MM.1S (cell line): ENCODE data around the gene FAM193A.
"Not testable (repeated sequence)": the region's sequence is repeated elsewhere in the genome, so short reads cannot be mapped to it uniquely, and the experiment has no call there.

Source experiments
- DNase-seq: peaks from one replicate; pipeline ENCODE4 v3.0.0-alpha.2; 2015
- H2AFZ ChIP-seq: fragments of 300-600 bp; sonication (generic); 2 replicates; pipeline ENCODE4 v1.6.0; 2016; ENCODE audit warnings: antibody characterized with exemption, low read length
- H3F3A ChIP-seq: fragments of 300-600 bp; sonication (generic); 2 replicates; pipeline ENCODE4 v1.6.1; 2016; ENCODE audit warnings: mild to moderate bottlenecking, antibody characterized with exemption, low read length, moderate library complexity, mixed read lengths; ENCODE audit not compliant: insufficient read depth
- H3K27ac ChIP-seq: fragments of 300-600 bp; sonication (generic); 2 replicates; pipeline ENCODE4 v1.5.1; 2016; ENCODE audit warnings: mild to moderate bottlenecking, low read length
- H3K27me3 ChIP-seq: fragments of 300-600 bp; sonication (generic); replicated peaks from 2 replicates; pipeline ENCODE4 v1.6.0; 2016; ENCODE audit warnings: low read length; ENCODE audit not compliant: insufficient read depth
- H3K36me3 ChIP-seq: fragments of 300-600 bp; sonication (generic); replicated peaks from 2 replicates; pipeline ENCODE4 v1.6.1; 2016; ENCODE audit warnings: mild to moderate bottlenecking, low read length, mixed read lengths; ENCODE audit not compliant: insufficient read depth
- H3K4me1 ChIP-seq: fragments of 300-600 bp; sonication (generic); 2 replicates; pipeline ENCODE4 v1.6.1; 2016; ENCODE audit warnings: low read length, mixed read lengths
- H3K4me2 ChIP-seq: fragments of 300-600 bp; sonication (generic); 2 replicates; pipeline ENCODE4 v1.6.0; 2016; ENCODE audit warnings: low read depth, low read length
- H3K4me3 ChIP-seq: fragments of 300-600 bp; sonication (generic); 2 replicates; pipeline ENCODE4 v1.5.1; 2016; ENCODE audit warnings: low read length, mixed read lengths
- H3K79me2 ChIP-seq: fragments of 300-600 bp; sonication (generic); 2 replicates; pipeline ENCODE4 v1.6.1; 2016; ENCODE audit warnings: mixed run types, low read length, mixed read lengths
- H3K9ac ChIP-seq: fragments of 300-600 bp; sonication (generic); 2 replicates; pipeline ENCODE4 v1.6.1; 2016; ENCODE audit warnings: low read length, mixed read lengths
- H3K9me2 ChIP-seq: fragments of 300-600 bp; sonication (generic); replicated peaks from 2 replicates; pipeline ENCODE4 v1.6.1; 2016; ENCODE audit warnings: mild to moderate bottlenecking, low read length, mixed read lengths; ENCODE audit not compliant: insufficient read depth
- H3K9me3 ChIP-seq: fragments of 300-600 bp; sonication (generic); replicated peaks from 2 replicates; pipeline ENCODE4 v1.6.1; 2016; ENCODE audit warnings: mild to moderate bottlenecking, low read length, mixed read lengths; ENCODE audit not compliant: insufficient read depth
- H4K20me1 ChIP-seq: fragments of 300-600 bp; sonication (generic); 2 replicates; pipeline ENCODE4 v1.6.1; 2016; ENCODE audit warnings: mild to moderate bottlenecking, low read length, moderate library complexity, mixed read lengths; ENCODE audit not compliant: insufficient read depth
- EZH2 ChIP-seq: fragments of 300-600 bp; sonication (generic); optimal IDR thresholded peaks from 2 replicates; pipeline ENCODE3; 2017; ENCODE audit warnings: low read depth, mild to moderate bottlenecking, antibody characterized with exemption, low read length, mixed read lengths
- EZH2phosphoT487 ChIP-seq: fragments of 300-600 bp; sonication (generic); IDR thresholded peaks from 2 replicates; pipeline ENCODE4 v1.6.1; 2018; ENCODE audit warnings: antibody characterized with exemption, low read length
- TF ChIP-seq, protein P1 (sequence below): fragments of 300-600 bp; sonication (generic); IDR thresholded peaks from 2 replicates; pipeline ENCODE4 v1.5.1; 2016; ENCODE audit warnings: antibody characterized with exemption, low read length, mixed read lengths

The FAM193A gene

DNA sequence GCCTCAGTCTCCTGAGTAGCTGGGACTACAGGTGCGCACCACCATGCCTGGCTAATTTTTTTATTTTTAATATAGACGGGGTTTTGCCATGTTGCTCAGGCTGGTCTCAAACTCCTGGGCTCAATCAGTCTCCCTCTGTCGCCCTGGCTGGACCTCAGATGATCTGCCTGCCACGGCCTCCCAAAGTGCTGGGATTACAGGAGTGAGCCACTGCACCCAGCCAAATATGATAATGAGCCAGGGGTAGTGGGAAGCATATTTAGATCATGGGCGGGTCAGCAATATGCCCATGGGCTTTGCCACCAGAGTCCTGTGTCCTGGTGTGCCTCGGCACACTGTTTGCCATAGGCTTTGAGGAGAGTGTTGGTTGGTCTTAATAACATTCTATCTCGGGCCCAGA is 71.8 kb downstream of the FAM193A start:
- no peak overlapping the region for H2AFZ ChIP-seq
- no peaks in the 10 kb centered on the region for H3K9me3 ChIP-seq
- no peaks in the 10 kb centered on the region for H4K20me1 ChIP-seq
- no peak overlapping the region for H3K4me2 ChIP-seq
- H3K9me2 ChIP-seq, result no peaks in the 10 kb centered on the region
- H3K79me2 ChIP-seq, result peaks cover 97% of the 10 kb centered on the region
- DNase-seq, result no peak
- H3K36me3 ChIP-seq, result no peaks in the 10 kb centered on the region
- H3K9ac ChIP-seq, result no peak overlapping the region
- no peaks in the 10 kb centered on the region for H3K27me3 ChIP-seq
- H3F3A ChIP-seq, result no peaks in the 10 kb centered on the region; the same call in 1 of the 2 replicates
- no peak overlapping the region for H3K4me3 ChIP-seq
- no peak for TF ChIP-seq EZH2
- TF ChIP-seq, protein P1, sequence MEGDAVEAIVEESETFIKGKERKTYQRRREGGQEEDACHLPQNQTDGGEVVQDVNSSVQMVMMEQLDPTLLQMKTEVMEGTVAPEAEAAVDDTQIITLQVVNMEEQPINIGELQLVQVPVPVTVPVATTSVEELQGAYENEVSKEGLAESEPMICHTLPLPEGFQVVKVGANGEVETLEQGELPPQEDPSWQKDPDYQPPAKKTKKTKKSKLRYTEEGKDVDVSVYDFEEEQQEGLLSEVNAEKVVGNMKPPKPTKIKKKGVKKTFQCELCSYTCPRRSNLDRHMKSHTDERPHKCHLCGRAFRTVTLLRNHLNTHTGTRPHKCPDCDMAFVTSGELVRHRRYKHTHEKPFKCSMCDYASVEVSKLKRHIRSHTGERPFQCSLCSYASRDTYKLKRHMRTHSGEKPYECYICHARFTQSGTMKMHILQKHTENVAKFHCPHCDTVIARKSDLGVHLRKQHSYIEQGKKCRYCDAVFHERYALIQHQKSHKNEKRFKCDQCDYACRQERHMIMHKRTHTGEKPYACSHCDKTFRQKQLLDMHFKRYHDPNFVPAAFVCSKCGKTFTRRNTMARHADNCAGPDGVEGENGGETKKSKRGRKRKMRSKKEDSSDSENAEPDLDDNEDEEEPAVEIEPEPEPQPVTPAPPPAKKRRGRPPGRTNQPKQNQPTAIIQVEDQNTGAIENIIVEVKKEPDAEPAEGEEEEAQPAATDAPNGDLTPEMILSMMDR, result no peak
- TF ChIP-seq EZH2phosphoT487, result no peak
- no peak overlapping the region for H3K27ac ChIP-seq
- no peaks in the 10 kb centered on the region for H3K4me1 ChIP-seq

DNA sequence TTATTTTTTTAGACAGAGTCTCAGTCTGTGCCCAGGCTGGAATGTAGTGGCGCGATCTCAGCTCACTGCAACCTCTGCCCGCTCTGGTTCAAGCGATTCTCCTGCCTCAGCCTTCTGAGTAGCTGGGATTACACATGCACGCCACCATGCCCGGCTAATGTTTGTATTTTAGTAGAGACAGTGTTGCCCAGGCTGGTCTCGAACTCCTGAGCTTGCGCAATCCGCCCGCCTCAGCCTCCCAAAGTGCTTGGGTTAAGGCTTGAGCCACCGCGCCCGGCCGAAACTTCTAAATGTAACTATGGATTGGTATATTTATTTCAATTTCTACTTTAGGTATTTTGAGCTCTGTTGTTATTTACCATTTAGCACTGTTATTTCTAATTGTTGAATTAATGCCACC is 79.4 kb downstream of the FAM193A start:
- Histone ChIP-seq H3K79me2 (peaks cover 93% of the 10 kb centered on the region), H3K4me2 (no peak overlapping the region), H3K9ac (no peak overlapping the region), H3K9me3 (no peaks in the 10 kb centered on the region), H3K4me1 (no peaks in the 10 kb centered on the region), H3K27ac (no peak overlapping the region), H3K27me3 (no peaks in the 10 kb centered on the region), H4K20me1 (peaks cover 4% of the 10 kb centered on the region; the same call in 1 of the 2 replicates), H2AFZ (no peak overlapping the region), H3K36me3 (no peaks in the 10 kb centered on the region), H3F3A (no peaks in the 10 kb centered on the region), H3K9me2 (no peaks in the 10 kb centered on the region), H3K4me3 (no peak overlapping the region)
- no peak for TF ChIP-seq EZH2phosphoT487
- TF ChIP-seq EZH2, result no peak
- TF ChIP-seq, protein P1, result no peak
- DNase-seq, result no peak

DNA sequence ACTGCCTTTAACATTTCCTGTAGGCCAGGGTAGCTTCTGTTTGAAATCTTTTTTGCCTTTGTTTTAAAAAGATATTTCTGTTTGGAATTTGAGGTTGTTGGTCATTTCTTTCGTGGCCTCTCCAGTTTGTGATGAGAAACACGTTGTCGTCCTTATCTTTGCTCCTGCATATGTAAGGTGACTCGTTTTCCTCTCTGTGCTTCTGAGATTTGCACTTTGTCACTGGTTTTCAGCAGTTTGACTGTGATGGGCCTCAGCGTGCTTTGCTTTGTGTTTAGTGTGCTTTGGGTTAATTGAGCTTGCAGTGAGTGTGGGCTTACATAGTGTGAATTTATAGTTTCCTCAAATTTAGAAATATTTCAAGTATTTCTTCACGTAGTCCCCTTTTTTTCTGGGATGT is 81.5 kb downstream of the FAM193A start:
- TF ChIP-seq EZH2 (no peak), EZH2phosphoT487 (no peak)
- TF ChIP-seq, protein P1, result no peak
- Histone ChIP-seq H3F3A (no peaks in the 10 kb centered on the region), H3K4me1 (no peaks in the 10 kb centered on the region), H3K27me3 (no peaks in the 10 kb centered on the region), H3K9me2 (no peaks in the 10 kb centered on the region), H3K4me3 (no peak overlapping the region), H3K9ac (no peak overlapping the region), H3K4me2 (no peak overlapping the region), H3K27ac (no peak overlapping the region), H3K79me2 (peaks cover 94% of the 10 kb centered on the region), H3K9me3 (no peaks in the 10 kb centered on the region), H3K36me3 (no peaks in the 10 kb centered on the region), H2AFZ (no peak overlapping the region), H4K20me1 (peaks cover 4% of the 10 kb centered on the region; the same call in 1 of the 2 replicates)
- no peak for DNase-seq

DNA sequence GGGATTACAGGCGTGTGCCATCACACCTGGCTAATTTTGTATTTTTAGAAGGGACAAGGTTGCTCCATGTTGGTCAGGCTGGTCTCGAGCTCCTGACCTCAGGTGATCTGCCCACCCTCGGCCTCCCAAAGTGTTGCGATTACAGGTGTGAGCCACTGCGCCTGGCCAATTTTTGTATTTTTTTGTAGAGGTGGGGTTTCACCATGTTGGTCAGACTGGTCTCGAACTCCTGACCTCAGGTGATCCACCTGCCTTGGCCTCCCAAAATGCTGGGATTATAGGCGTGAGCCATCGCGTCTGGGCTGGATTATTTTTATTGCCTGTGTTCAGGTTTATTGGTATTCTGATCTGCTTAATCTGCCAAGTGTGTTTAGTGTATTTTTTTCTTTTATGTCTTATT is 82.3 kb downstream of the FAM193A start:
- H3K27me3 ChIP-seq, H3K9ac ChIP-seq, H3K27ac ChIP-seq, H2AFZ ChIP-seq, H3K4me1 ChIP-seq, H3K36me3 ChIP-seq, H3K4me3 ChIP-seq, H3K9me2 ChIP-seq, DNase-seq, H3F3A ChIP-seq, H3K4me2 ChIP-seq, H3K9me3 ChIP-seq, H4K20me1 ChIP-seq: not testable (repeated sequence)
- H3K79me2 ChIP-seq, result peaks cover 94% of the 10 kb centered on the region
